Ascending aorta (tissue), 2 donors: Measurements from ENCODE around the gene CEP192. TPM values are rescaled to one million over a fixed set of nuclear protein-coding genes. Genes with fewer than 3 reads are reported as not detected.

ENCODE experiments used
- DNase-seq, 2 donors: peaks; one replicate each; pipeline ENCODE4 v3.0.0-alpha.2; 2019; ENCODE audit warnings: low spot score in 2 of 2
- H3K27ac ChIP-seq, 2 donors: fragments of 200-600 bp; sonication (generic); one replicate each; pipeline ENCODE4 v1.5.1; 2016 to 2017; ENCODE audit warnings: mild to moderate bottlenecking in 1 of 2
- H3K27me3 ChIP-seq: fragments of 200-600 bp; sonication (generic); one replicate; pipeline ENCODE4 v1.5.1; 2017
- H3K36me3 ChIP-seq, 2 donors: fragments of 200-600 bp; sonication (generic); one replicate each; pipeline ENCODE4 v1.5.1; 2016
- H3K4me1 ChIP-seq, 2 donors: fragments of 200-600 bp; sonication (generic); one replicate each; pipeline ENCODE4 v1.5.1; 2016 to 2017; ENCODE audit warnings: mild to moderate bottlenecking in 1 of 2
- H3K4me3 ChIP-seq, 2 donors: fragments of 200-600 bp; sonication (generic); one replicate each; pipeline ENCODE4 v1.5.1; 2016 to 2017; ENCODE audit warnings: mild to moderate bottlenecking in 1 of 2
- H3K9me3 ChIP-seq, 2 donors: fragments of 200-600 bp; sonication (generic); one replicate each; pipeline ENCODE4 v1.5.1; 2016
- intact Hi-C: fragments of 100-400 bp; cut with DNase I; formaldehyde crosslinking; loops from one replicate; pipeline ENCODE4 v1.15.1; 2023
- total RNA-seq: library from RNA; depleted of rRNA; stranded (reverse); fragments of >200 nt; gene quantifications from one replicate; pipeline ENCODE4 v1.1.0, GENCODE V29; 2016
- TF ChIP-seq, protein P1 (sequence below), 3 experiments: fragments of 200-600 bp in 2 of 3; fragments of 450-650 bp in 1 of 3; sonication (generic) in 2 of 3; IDR thresholded peaks; one replicate each; pipeline ENCODE4 v1.5.1; 2016 to 2019; ENCODE audit warnings: antibody characterized with exemption in 3 of 3, mild to moderate bottlenecking in 1 of 3, moderate library complexity in 1 of 3

The CEP192 gene
- total RNA-seq, 1 donor from 2014 or later: 3.1 TPM

DNA sequence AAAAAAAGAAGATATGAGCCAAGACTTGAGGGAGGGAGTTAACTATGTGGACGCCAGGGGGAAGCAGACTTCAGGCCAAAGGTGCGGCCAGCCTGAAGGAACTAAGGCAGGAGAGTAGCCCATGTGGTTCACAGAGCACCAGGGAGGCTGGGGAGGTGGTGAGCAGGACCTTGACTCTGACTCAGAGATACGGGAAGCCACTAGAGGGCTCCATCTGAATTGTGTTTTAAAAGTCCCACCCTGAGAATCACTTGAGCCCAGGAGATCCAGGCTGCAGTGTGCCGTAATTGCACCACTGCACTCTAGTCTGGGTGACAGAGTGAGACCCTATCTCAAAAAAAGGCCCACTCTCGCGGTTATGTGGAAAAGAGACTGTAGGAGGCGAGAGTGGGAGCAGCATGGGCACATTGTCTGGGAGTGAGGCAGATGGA, 12.3 kb downstream of the CEP192 start:
- no peak for DNase-seq
- Histone ChIP-seq H3K9me3 (no peaks in the 10 kb centered on the region), H3K4me3 (no peak overlapping the region), H3K4me1 (no peaks in the 10 kb centered on the region), H3K27me3 (no peaks in the 10 kb centered on the region), H3K36me3 (peaks cover 19 to 24% of the 10 kb centered on the region in 2 donors), H3K27ac (no peak overlapping the region)
- intact Hi-C loops: no loop called here
- TF ChIP-seq, protein P1, sequence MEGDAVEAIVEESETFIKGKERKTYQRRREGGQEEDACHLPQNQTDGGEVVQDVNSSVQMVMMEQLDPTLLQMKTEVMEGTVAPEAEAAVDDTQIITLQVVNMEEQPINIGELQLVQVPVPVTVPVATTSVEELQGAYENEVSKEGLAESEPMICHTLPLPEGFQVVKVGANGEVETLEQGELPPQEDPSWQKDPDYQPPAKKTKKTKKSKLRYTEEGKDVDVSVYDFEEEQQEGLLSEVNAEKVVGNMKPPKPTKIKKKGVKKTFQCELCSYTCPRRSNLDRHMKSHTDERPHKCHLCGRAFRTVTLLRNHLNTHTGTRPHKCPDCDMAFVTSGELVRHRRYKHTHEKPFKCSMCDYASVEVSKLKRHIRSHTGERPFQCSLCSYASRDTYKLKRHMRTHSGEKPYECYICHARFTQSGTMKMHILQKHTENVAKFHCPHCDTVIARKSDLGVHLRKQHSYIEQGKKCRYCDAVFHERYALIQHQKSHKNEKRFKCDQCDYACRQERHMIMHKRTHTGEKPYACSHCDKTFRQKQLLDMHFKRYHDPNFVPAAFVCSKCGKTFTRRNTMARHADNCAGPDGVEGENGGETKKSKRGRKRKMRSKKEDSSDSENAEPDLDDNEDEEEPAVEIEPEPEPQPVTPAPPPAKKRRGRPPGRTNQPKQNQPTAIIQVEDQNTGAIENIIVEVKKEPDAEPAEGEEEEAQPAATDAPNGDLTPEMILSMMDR (IDR thresholded peaks at IDR 0.05): peak in 1 of 3 experiments; percentile 18

DNA sequence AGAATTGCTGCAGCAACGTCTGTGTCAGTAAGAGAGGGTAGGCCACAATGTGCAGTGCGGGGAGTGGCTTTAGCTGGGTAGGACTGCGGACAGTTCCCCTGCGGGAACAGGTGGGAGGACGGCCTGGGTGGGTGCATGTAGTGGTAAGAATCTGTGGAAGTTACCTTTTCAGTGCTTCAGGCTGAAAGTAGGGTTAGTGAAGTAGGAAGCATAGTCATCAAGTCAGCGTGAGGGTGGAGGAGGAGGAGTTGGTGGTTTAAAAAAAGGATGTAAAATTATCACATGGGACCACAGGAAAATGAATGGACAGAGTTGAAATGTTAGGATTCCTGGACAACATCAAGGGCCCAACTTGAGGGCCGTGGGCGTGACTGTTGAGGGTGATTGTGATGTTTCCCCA, 13.2 kb downstream of the CEP192 start:
- no peaks in the 10 kb centered on the region for H3K4me1 ChIP-seq
- intact Hi-C loops: no loop called here
- no peaks in the 10 kb centered on the region for H3K27me3 ChIP-seq
- H3K36me3 ChIP-seq: peaks cover 28 to 33% of the 10 kb centered on the region in 2 donors
- H3K27ac ChIP-seq: no peak overlapping the region
- no peak overlapping the region for H3K4me3 ChIP-seq
- DNase-seq: no peak
- TF ChIP-seq, protein P1 (IDR thresholded peaks at IDR 0.05): no peak
- no peaks in the 10 kb centered on the region for H3K9me3 ChIP-seq

DNA sequence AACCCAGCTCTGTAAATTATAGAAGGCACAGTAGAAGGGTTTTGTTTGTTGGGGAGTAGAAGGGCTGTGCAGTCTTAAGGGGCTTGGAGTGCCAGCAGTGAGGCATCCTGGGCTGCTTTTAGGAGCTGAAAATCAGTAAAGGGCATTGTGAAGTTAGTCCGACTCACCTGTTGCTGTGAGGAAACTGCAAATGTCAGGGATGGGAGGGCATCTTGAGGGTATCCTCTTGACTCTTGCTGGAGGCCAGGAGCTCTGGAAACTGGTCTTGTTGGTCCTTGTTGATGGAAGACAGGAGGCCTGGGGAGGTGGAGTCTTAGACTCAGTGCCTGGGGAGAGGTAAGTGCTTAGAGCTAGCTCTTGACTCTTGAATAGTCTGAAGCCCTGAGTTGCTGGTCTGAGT, 14.1 kb downstream of the CEP192 start:
- no peaks in the 10 kb centered on the region for H3K9me3 ChIP-seq
- TF ChIP-seq, protein P1 (IDR thresholded peaks at IDR 0.05): no peak
- peaks cover 37 to 38% of the 10 kb centered on the region in 2 donors for H3K36me3 ChIP-seq
- no peak overlapping the region for H3K4me3 ChIP-seq
- intact Hi-C loops: no loop called here
- H3K27ac ChIP-seq: no peak overlapping the region
- DNase-seq: no peak
- no peaks in the 10 kb centered on the region for H3K27me3 ChIP-seq
- H3K4me1 ChIP-seq: no peaks in the 10 kb centered on the region

DNA sequence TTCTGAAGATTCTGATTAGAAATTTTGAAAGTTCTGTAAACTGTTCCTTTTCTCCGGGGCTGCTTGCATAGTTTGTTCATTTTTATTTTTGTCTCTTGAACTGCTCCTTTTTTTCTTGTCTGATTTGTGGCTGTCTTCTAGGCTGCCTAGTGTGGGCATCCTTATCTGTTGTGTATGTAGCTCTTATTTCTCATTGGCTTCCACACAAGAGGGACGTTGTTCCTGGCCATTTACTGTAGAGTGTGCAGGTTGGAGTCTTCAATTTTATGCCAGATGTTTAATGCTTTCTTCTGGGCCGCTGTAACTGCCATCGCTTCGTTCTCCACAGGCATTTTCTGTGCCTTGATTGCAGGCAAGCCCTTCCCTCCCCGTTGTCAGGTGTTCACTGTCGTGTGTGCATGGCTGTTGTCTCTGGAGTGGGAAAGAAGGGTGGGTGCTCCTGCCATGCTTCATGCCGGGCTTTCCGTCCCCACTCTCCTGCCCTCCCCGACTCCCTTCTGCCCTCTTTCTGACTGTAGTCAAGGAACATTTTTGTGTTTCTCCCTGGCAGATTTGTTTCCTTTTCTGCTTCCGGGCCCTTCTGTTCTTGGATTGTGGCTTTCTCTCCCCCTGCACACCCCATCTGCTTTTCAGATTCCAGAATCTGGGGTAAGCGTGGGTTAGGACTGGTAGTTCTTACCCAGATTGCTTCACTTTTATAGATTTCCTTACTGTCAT, 15.5 kb downstream of the CEP192 start:
- no peaks in the 10 kb centered on the region for H3K27me3 ChIP-seq
- TF ChIP-seq, protein P1 (IDR thresholded peaks at IDR 0.05): no peak
- H3K4me1 ChIP-seq: no peaks in the 10 kb centered on the region
- no peak overlapping the region for H3K27ac ChIP-seq
- intact Hi-C loops: no loop called here
- DNase-seq: no peak
- no peaks in the 10 kb centered on the region for H3K9me3 ChIP-seq
- peaks cover 32 to 35% of the 10 kb centered on the region in 2 donors for H3K36me3 ChIP-seq
- H3K4me3 ChIP-seq: no peak overlapping the region

DNA sequence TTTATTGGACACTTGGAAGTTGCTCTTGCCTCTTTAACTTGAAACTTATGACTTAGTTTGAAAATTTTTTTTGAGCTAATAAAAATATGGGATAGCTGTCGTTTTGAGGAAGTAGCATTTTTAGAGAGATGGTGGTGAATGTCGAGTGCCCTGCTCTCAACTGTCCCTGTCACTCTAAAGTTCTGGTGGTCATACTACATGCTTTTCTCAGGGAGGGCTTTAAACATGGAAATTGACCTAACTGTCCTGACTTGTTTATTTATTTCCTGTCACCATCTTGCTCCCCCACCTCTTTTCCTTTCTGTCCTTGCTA, 16.0 kb downstream of the CEP192 start:
- Histone ChIP-seq H3K9me3 (no peaks in the 10 kb centered on the region), H3K4me3 (no peak overlapping the region), H3K36me3 (peaks cover 33 to 36% of the 10 kb centered on the region in 2 donors), H3K4me1 (no peaks in the 10 kb centered on the region), H3K27ac (no peak overlapping the region), H3K27me3 (no peaks in the 10 kb centered on the region)
- no peak for DNase-seq
- intact Hi-C loops: no loop called here
- TF ChIP-seq, protein P1 (IDR thresholded peaks at IDR 0.05): no peak
